K562 (cell line): ENCODE measurements around the gene NMUR1.

Source experiments
- HMGXB4 ChIP-seq: sonication (generic); formaldehyde crosslinking; IDR thresholded peaks from 2 replicates; pipeline ENCODE4 v1.8.1; 2023; ENCODE audit warnings: mild to moderate bottlenecking, missing genetic modification reagents
- NUFIP1 ChIP-seq: fragments of 450-650 bp; IDR thresholded peaks from 2 replicates; pipeline ENCODE4 v1.6.1; 2018; ENCODE audit not compliant: partially characterized antibody
- PHF20 ChIP-seq: fragments of 450-650 bp; IDR thresholded peaks from 2 replicates; pipeline ENCODE4 v1.6.1; 2018; ENCODE audit not compliant: partially characterized antibody
- POLR2A ChIP-seq: fragments of 450-650 bp; conservative IDR thresholded peaks from 2 replicates; pipeline ENCODE4 v1.6.1; 2016
- SPI1 ChIP-seq: IDR thresholded peaks from 2 replicates; pipeline ENCODE4 v1.6.1; 2011; ENCODE audit warnings: low read depth, low read length, control low read depth, borderline replicate concordance
- ZKSCAN8 ChIP-seq: fragments of 200-800 bp; sonication (Bioruptor generic); IDR thresholded peaks from 2 replicates; pipeline ENCODE4 v1.6.1; 2016; ENCODE audit warnings: missing genetic modification characterization, missing compliant biosample characterization
- TF ChIP-seq, protein P1 (sequence below): fragments of 250-450 bp; sonication (Bioruptor Pico); IDR thresholded peaks from 2 replicates; pipeline ENCODE4 v1.5.1; 2021; ENCODE audit warnings: mild to moderate bottlenecking

- TF ChIP-seq, protein P1, sequence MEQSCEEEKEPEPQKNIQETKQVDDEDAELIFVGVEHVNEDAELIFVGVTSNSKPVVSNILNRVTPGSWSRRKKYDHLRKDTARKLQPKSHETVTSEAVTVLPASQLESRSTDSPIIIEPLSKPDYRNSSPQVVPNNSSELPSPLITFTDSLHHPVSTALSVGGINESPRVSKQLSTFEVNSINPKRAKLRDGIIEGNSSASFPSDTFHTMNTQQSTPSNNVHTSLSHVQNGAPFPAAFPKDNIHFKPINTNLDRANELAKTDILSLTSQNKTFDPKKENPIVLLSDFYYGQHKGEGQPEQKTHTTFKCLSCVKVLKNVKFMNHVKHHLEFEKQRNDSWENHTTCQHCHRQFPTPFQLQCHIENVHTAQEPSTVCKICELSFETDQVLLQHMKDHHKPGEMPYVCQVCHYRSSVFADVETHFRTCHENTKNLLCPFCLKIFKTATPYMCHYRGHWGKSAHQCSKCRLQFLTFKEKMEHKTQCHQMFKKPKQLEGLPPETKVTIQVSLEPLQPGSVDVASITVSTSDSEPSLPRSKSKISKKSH (CRISPR knock-in tag), result no peak
- TF ChIP-seq POLR2A (no peak), HMGXB4 (CRISPR knock-in tag) (no peak), SPI1 (no peak), ZKSCAN8 (CRISPR knock-in tag) (no peak), PHF20 (no peak), NUFIP1 (no peak)
Measured at GRCh38 chr2:231547315-231548110, 17.3 kb upstream of the NMUR1 start.
